ENCODE data around the gene ATP9A.

GRCh38 chr20:51710361-51710894 lies 57.8 kb downstream of the ATP9A start:
- TF ChIP-seq POLR2A (IDR thresholded peaks at IDR 0.05; ENCODE audit: low read depth, low read length) (no peak), RAD21 (IDR thresholded peaks at IDR 0.05; ENCODE audit: low read length) (no peak), CTCF (conservative IDR thresholded peaks at IDR 0.05; ENCODE audit: low read depth, low read length) (no peak), RCOR1 (IDR thresholded peaks at IDR 0.05; ENCODE audit: insufficient replicate concordance, low read length) (no peak), MAFK (IDR thresholded peaks at IDR 0.05; ENCODE audit: low read depth, low read length) (no peak), CEBPB (IDR thresholded peaks at IDR 0.05; ENCODE audit: low read depth, low read length) (no peak), MAZ (IDR thresholded peaks at IDR 0.05; ENCODE audit: borderline replicate concordance, low read depth, low read length) (no peak), BHLHE40 (IDR thresholded peaks at IDR 0.05; ENCODE audit: low read depth, low read length) (no peak), SMC3 (IDR thresholded peaks at IDR 0.05; ENCODE audit: low read depth, low read length) (no peak), ELK1 (IDR thresholded peaks at IDR 0.05; ENCODE audit: borderline replicate concordance, low read depth, low read length) (no peak)
